Jurkat, Clone E6-1 (cell line): ENCODE results near the gene SCMH1.

Experiments
- DNase-seq: peaks from one replicate; pipeline ENCODE4 v3.0.0-alpha.2; 2011; ENCODE audit warnings: low read depth, low spot score
- H3K4me3 ChIP-seq: 2 replicates; pipeline ENCODE4 v1.5.1; 2011; ENCODE audit warnings: mild to moderate bottlenecking, low read length, control low read depth, moderate library complexity

The SCMH1 gene

DNA sequence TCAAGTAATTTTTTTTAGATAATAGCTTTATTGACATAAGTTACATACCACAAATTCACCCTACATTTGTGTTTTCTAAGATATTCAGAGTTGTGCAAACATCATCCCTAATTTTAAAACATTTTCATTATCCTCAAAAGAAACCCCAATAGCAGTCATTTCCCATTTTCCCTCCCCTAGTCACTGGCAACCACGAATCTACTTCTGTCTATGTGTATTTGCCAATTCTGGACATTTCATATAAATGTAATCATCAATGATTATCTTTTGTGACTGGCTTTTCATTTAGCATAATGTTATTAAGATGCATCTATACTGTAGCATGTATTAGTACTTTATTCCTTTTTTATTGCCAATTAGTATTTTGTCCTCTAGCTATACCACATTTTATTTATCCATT is 131.8 kb downstream of the SCMH1 start:
- DNase-seq: no peak
- H3K4me3 ChIP-seq: no peak overlapping the region

DNA sequence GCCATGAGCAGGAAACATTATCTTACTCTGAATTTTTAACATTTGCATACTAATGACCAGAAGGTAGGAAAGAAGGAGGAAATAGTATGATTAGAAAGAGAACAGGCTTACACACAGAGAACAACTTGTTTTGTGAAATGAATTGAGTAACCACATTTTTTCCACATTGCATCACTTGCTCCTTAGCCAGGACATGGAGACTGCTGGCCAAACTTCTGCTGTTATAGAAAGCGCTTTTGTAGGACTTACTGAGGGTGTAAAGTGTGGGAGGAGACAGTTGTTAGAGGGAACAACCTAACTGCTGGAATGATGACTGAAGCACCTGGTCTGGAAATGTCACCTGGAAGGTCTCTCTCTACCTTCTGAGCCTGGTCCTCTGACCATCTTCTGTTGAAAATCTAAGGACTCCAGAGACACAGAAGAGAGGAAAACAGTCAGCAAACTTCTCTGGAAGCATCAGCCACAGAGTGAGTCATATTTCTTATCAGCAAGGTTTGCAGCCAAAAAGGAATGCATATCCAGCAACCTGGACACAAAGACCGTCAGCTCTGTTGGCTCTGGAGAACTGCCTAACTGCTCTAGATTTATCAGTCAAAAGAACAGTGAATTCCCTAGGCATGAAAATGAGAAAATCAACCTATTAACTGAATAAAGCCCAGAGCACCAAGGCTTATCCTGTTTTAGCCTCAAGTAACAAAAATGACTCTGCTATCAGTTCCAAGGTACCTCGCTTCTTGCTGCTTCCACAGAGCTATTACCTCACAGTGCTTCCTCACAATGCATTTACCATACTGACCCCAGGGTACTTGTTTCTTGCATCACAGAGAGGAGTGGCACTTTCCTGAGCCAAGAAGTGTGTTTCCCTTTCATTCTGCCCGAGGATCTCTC is 132.6 kb downstream of the SCMH1 start:
- DNase-seq: no peak
- H3K4me3 ChIP-seq: no peak overlapping the region

DNA sequence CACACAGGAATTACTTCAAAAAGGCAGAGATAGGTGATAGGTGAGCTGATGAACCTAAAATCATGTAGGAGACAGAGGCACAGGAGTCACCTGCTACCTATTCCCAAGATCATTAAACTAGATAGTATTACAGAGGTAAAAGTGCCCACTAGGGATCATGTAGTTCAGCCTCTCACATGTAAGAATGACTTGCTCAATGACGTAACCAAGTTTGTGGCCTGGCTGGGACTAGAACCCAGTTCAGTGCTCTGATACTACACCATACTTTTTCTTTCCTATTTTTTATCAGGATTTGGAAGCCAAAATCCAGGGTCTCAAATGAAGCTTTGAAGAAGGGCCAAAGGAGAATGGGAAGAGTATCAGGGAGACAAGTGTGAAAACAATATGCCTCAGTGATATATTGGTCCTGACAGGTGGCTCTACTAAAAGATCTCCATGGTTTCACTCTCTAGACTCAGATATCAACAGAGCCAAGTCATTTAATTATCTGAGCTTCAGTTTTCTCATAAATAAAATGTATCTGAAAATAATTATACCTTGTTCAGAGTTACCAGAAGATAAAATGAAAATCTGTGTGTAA is 133.3 kb downstream of the SCMH1 start:
- H3K4me3 ChIP-seq: no peak overlapping the region
- DNase-seq: no peak

DNA sequence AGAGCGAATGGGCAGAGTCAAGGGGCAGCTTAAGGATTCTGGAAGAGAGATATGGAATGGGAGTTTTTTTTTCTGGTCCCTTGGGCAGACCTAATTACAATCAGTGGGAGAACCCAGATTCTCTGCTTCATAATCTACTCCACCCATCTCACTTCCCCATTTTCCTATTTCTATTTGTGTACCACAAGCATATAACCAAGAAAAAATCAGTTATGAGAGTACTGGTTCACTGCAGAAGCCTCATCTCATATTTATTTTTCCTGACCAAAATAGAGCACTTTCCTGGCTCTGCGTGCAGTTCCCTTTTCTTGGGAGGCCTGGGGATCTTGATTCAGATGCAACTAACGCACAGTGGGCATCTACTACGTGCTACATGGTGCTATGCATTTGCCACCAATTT is 138.3 kb downstream of the SCMH1 start:
- no peak overlapping the region for H3K4me3 ChIP-seq
- DNase-seq: no peak

DNA sequence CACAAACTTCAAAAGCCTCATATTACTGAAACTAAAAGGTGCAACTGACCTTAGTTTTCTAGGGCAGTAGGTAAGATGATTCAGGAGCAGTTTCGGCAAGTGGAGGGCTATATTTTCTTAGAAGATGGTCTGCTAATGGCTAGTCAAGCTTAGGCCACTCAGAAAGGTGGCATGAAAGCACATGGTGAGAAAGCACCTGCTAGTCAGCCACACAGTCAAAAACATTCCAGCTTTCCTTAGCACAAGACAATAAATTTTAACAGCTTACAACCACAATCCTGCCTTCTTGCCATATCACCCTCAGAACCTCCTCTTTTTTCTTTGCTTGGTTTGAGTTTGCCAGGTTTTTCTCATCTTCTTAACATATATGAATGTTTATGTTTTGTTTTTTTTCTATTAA is 139.5 kb downstream of the SCMH1 start:
- no peak overlapping the region for H3K4me3 ChIP-seq
- DNase-seq: no peak

DNA sequence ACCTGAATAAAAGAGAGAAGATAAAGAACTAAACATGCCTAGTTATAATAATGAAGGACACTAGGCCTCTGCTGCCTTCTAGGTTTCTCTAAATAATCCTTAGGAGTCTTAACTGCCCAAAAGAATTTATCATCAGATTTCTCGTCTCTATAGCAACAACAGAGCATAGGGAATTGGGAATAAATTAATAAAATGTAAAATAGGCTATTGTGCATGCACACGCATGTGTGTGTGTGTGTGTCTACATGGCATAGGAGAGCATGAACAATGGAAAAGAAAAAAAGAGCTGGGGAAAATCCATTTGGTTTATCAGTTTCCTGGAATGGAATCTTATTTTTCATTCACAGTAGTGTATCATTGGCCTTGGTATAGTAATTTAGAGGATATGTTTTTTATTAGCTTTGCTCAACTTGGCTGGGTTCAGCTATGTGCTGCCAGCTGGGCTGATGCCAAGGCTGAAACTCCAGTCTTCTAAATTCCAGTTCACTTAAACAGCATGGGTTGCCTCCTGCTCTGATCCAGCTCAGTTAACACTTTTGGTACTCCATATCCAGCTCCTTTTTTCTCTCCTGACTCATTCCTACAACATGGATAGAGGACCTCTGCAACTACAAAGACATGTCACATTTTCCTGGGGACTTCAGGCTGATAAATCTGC is 140.0 kb downstream of the SCMH1 start:
- no peak for DNase-seq
- no peak overlapping the region for H3K4me3 ChIP-seq

DNA sequence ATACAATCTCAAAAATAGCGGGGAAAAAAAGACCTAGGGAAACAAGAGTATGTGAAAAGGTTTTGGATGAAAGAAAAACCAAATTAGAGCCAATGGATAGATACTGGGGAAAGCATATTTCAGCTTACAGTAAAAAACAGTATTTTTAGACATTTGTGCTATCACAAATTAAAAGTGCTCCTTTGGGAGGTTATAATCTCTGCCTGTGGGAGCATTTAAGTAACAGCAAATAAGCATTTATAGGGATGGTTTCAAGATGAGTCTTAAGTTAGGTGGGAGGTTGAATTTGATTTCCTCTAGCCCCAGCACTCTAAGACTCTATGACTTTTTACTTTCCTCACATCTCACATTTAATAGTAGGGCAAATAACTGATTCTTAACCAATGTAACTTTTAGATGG is 141.0 kb downstream of the SCMH1 start:
- DNase-seq: no peak
- H3K4me3 ChIP-seq: no peak overlapping the region

DNA sequence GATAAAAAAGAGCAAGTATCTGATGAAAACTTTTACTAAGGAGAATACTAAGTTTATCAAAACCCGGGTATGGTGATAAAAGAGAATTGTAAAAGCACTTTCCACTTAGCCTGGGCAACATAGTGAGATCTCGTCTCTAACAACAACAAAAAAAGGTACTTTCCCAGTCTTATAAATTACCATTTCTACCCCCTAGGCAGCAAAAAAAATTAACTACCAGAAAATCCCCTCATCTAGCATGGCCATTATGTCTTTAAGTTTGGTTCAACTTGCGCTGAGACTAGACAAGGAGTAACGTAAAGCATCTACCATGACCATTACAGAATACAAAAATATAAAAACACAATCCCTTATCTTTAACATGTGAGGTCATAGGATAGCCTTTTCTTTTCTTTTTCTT is 141.9 kb downstream of the SCMH1 start:
- H3K4me3 ChIP-seq: no peak overlapping the region
- DNase-seq: no peak

DNA sequence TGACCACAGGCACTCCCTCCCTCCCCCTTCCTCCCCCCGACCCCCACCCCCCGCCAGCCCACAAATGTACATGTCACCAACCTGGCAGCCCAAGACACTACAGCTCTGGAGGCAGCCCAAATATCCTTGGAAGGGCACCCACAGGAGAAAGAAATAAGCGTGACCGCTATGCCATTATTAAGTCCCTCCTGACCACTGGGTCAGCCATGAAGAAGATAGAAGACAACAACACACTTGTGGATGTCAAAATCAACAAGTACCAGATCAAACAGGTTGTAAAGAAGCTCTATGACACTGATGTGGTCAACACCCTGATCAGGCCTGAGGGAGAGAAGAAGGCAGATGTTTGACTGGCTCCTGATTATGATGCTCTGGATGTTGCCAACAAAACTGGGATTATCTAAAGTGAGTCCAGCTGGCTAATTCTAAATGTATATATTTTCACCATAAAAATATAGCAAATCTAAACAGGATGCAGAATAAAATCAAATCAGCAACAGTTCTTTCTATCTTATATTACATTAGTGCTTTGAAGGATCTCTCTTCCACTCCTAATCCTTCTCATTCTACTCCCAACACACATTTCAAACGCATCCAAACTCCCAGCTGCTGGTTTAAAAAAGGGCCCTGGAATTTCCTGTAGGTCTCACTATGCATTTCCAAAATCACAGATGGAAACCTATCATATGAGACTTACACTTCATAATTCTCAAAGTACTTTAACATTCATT is 143.2 kb downstream of the SCMH1 start:
- H3K4me3 ChIP-seq: no peak overlapping the region
- no peak for DNase-seq

DNA sequence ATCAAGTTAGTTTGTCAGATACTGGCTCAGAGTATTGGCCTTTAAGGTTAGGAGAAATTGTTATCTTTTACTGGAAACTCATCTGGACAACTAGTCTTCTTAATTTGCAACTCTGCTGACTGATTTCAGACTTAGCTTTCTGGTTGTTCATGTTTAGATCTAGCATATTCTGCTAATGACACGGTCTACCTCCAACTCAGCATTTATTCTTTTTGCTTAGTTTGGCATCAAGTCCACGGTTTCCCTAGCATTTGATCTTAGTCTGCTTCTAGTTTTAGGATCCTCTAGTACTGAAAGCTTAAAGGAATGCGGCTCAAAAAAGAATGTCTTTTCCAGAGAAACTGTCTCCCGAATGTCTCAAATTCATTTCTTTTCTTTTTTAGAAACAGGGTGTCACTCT is 145.0 kb downstream of the SCMH1 start:
- H3K4me3 ChIP-seq: no peak overlapping the region
- DNase-seq: no peak

DNA sequence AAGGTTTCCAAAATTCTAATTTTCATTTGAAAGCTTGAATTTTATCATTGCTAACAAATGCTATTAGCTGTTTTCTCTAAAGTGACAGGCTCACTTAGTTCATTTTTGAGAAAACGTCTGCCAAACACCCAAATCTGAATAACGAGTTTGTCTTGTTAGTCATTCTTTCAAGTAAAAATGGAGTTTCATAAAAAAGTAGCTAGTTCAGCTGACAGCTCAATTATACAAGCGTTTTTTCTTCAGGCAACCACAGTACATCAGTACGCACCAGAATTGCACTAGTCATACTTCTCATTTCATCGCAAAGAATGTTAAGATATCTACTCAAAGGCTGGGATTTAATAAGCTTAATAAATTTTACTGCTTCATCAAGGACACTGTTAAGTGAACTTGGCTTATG is 148.3 kb downstream of the SCMH1 start:
- H3K4me3 ChIP-seq: no peak overlapping the region
- DNase-seq: no peak

DNA sequence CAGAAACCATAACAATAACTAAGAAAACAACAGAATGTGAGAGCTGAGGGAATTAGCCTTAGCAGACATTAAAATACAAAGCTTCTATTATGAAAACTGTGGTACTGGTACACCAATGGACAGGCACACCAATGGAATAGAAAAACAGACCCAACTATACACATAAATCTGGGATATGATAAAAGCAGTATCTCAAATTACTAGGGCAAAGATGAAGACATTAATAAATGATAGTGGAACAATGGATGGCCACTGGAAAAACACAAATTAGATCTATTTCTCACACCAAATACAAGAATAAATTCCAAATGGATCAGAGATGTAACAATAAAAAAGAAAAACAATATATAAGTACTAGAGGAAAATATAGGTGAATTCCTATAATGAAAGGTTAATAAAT is 155.2 kb downstream of the SCMH1 start:
- H3K4me3 ChIP-seq: no peak overlapping the region
- no peak for DNase-seq

DNA sequence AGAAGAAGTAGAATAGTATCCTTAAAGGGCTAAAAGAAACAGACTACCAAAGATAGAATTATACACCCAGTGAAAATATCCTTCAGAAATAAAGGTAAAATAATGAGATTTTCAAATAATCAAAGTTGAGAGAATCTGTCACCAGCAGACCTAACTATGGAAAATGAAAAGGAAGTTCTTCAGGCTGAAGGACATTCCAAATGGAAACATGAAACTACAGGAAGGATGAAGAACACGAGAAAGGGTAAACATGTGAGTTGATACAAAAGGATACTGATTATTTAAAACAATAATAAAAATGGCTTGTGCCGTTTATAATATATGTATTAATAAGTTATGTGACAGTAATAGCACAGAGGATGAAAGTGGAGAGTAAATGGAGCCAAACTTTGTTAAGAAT is 163.5 kb downstream of the SCMH1 start:
- no peak for DNase-seq
- H3K4me3 ChIP-seq: no peak overlapping the region

DNA sequence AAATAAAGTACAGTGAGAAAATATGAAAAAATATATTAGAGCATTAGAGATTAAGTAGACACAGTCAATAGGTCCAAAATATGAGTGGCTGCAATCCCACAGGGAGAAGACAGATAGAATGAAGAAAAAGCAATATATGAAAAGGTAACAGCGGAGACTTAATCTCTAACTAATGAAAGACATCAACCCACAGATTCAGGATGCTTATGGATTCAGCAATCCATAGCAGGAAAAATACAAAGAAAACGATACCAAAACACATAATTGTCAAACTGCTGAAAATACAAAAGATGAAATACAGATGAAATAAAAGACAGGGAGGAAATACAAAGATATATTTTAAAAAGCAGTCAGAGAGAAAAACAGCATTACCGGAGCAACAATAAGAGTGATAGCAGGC is 163.9 kb downstream of the SCMH1 start:
- DNase-seq: no peak
- no peak overlapping the region for H3K4me3 ChIP-seq

DNA sequence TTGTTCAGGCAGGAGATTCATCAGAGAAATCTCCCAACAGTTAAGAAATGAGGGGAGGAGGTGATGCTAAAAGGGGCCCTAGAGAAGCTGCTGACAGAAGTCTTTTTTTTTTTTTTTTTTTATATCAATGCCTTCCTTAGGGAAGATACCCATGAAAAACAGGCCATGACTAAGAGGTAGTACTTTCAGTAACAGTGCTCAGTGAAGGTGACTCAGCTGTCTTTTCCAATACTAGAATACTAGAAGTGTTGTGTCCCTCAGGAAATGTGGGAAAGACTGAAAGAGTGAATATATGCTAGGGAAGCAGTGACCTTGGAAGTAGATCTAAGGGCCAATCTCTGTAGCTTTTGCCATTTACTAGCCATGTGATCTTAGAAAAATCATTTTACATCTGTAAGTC is 168.1 kb downstream of the SCMH1 start:
- no peak overlapping the region for H3K4me3 ChIP-seq
- DNase-seq: no peak

DNA sequence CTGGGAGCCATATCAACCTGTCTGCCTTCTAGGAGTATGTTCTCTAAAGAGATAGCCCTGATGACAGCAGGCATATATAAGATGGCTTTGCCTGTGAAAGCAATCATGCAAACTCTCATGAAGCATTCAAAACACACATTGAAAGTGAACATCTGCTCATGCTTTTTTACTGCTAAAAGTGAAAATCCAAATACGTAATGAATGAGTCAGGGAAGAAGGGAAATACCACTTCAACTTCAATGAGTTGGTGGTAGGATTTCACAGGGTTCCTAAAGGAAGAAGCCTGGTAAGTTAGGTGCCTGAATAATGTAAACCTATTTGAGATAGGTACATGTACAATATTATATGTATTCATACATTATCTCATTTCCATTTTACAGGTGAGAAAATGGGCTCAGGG is 170.1 kb downstream of the SCMH1 start:
- no peak for DNase-seq
- H3K4me3 ChIP-seq: no peak overlapping the region

DNA sequence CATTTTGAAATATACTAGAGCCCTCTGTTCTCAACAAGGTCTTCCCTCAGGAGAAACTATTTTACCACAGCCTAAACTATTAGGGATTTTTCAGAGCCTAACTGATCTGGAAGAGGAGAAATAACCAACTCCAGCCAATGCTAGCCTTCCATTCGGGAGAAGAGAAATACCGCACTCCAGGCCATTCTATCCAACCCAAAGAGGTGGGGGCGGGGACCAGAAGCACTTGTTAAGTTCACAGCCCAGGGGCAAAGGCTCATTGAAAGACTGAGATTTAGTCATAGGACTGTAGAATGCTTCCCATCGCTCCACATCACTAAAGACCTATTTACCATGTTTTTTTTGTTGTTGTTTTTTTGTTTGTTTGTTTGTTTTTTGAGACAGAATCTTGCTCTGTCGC is 185.2 kb downstream of the SCMH1 start:
- no peak for DNase-seq
- H3K4me3 ChIP-seq: no peak overlapping the region

DNA sequence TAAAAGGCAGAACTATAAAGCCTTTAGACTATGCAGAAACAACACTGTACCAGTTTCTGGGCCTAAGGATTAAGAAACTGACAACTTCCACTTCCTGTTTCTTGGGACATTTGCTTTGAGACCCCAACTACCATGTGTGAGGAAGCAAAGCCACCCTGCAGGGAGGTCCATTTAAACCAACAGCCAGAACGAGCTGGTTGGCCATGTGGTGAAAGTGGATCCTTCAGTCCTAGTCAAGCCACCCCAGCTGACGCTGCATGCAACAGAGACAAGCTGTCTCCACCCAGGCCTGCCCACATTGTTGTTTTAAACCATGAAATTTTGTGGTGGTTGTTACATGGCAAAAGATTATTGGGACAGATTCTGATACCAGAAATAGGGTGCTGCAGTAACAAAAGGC is 188.8 kb downstream of the SCMH1 start:
- DNase-seq: no peak
- no peak overlapping the region for H3K4me3 ChIP-seq

DNA sequence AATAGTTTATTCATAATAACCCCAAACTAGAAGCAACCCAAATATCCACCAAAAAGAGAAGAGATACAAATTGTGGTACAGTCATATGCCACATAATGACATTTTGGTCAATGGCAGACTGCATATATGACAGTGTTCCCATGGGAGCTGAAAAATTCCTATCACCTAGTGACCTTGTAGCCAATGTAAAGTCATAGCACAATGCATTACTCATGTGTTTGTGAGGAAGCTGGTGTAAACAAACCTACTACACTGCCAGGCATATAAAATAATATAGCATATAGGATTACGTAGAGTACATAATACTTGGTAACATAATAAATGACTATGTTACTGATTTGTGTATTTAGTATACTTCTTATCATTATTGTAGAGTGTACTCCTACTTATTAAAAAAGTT is 191.1 kb downstream of the SCMH1 start:
- H3K4me3 ChIP-seq: no peak overlapping the region
- no peak for DNase-seq

DNA sequence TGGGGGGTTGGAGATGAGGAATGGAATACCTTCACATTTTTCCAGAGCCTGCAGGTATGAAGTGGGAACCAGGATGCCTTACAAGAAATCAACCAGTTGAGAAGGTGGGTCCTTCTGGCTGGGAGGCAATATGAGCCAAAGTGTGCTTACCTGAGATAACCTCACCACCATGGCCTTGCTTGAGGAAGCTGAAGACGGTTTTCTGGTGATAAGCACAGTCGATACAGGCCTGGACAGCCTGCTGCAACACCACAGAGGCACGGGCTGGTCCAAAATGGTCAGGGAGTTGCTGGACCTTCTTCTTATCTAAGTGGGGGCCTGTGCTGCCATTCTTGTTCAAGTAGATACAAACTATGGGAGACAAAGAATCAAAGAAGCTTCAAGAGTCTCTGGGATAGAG is 193.6 kb downstream of the SCMH1 start:
- H3K4me3 ChIP-seq: no peak overlapping the region
- DNase-seq: no peak
